IPS-15b (cell line): ENCODE data around the gene SCT.
"Not testable (repeated sequence)": the region's sequence is repeated elsewhere in the genome, so short reads cannot be mapped to it uniquely, and the experiment has no call there.

ENCODE experiments used
- H3K27me3 ChIP-seq: one replicate; pipeline ENCODE4 v1.6.1; 2013; ENCODE audit warnings: low read length; ENCODE audit not compliant: control insufficient read depth, insufficient read depth
- H3K36me3 ChIP-seq: one replicate; pipeline ENCODE4 v1.6.1; 2013; ENCODE audit warnings: low read length; ENCODE audit not compliant: control insufficient read depth, insufficient read depth
- H3K4me1 ChIP-seq: one replicate; pipeline ENCODE4 v1.6.1; 2013; ENCODE audit warnings: mild to moderate bottlenecking, low read length; ENCODE audit not compliant: control insufficient read depth, insufficient read depth
- H3K4me3 ChIP-seq: one replicate; pipeline ENCODE4 v1.5.1; 2013; ENCODE audit warnings: low read depth, low read length
- H3K9ac ChIP-seq: one replicate; pipeline ENCODE4 v1.6.1; 2013; ENCODE audit warnings: low read depth, mild to moderate bottlenecking, low read length
- H3K9me3 ChIP-seq: one replicate; pipeline ENCODE4 v1.6.1; 2013; ENCODE audit warnings: mild to moderate bottlenecking, low read length; ENCODE audit not compliant: control insufficient read depth, insufficient read depth

SCT gene

DNA sequence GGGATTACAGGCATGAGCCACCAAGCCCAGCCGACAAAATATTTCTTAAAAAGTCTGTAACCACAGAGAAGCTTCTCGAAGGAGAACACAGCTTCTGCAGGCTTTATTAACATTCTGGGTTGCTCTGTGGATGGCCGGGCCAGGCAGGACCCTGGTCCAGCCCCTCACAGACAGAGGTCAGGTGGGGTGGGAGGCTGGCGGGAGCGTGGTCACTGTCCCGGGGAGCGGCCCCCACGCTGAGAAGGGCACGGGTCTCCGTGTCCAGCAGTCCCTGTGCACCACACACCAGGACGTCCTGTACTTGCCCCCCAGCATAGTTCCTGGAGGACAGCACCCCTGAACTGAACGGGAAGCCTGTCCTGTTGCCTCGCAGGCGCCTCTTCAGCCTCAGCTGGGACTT lies 29.4 kb upstream of the SCT start:
- no peaks in the 10 kb centered on the region for H3K9me3 ChIP-seq
- no peak overlapping the region for H3K9ac ChIP-seq
- no peak overlapping the region for H3K4me3 ChIP-seq
- H3K36me3 ChIP-seq = peaks cover 13% of the 10 kb centered on the region
- H3K27me3 ChIP-seq = no peaks in the 10 kb centered on the region
- H3K4me1 ChIP-seq = no peaks in the 10 kb centered on the region

DNA sequence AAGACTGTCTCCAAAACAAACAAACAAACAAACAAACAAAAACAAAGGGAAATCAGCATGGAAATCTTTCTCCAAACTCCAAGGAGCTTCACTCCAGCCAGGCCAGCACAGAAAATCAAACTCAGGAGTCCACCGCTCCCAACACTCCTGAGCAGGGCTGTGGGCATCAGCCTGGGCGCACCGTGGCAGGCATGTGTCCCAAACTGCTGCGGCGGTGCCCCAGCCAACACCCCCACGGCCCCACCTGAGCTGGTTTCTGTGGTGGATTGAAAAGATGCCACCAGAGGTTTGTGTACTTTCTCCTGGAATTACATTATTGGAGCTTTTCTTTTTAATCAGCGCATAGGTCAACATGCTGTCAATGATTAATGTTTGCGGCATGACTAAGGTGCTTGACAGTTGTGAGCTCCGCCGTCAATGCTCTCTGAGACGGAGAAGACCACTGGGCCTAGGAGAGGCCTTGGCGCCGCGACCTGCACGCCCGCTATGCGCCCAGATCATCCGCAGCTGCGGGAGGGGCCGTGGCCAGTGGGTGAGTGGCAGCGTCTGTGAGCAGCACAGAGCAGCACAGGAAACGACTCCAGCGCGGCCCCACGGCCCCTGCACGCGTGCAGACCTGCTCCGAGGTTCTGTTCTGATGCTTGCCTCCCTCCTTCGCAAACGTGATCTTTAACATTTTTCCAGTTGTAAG lies 28.2 kb upstream of the SCT start:
- no peak overlapping the region for H3K4me3 ChIP-seq
- no peaks in the 10 kb centered on the region for H3K4me1 ChIP-seq
- no peaks in the 10 kb centered on the region for H3K9me3 ChIP-seq
- no peaks in the 10 kb centered on the region for H3K27me3 ChIP-seq
- H3K36me3 ChIP-seq = peaks cover 13% of the 10 kb centered on the region
- no peak overlapping the region for H3K9ac ChIP-seq

DNA sequence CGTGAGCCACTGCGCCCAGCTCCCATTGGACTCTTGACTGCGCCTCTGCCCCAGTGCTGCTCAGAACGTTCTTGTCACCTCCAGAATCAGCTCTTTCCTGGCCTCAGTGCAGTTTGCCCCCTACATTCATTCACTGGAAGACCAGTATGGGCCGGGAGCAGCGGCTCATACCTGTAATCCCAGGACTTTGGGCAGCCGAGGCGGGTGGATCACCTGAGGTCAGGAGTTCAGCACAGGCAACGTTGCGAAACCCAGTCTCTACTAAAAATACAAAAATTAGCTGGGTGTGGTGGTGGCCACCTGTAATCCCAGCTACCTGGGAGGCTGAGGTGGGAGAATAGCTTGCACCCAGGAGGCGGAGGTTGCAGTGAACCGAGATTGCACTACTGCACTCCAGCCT lies 27.5 kb upstream of the SCT start:
- H3K36me3 ChIP-seq, H3K4me3 ChIP-seq, H3K27me3 ChIP-seq, H3K9me3 ChIP-seq, H3K9ac ChIP-seq, H3K4me1 ChIP-seq: not testable (repeated sequence)

DNA sequence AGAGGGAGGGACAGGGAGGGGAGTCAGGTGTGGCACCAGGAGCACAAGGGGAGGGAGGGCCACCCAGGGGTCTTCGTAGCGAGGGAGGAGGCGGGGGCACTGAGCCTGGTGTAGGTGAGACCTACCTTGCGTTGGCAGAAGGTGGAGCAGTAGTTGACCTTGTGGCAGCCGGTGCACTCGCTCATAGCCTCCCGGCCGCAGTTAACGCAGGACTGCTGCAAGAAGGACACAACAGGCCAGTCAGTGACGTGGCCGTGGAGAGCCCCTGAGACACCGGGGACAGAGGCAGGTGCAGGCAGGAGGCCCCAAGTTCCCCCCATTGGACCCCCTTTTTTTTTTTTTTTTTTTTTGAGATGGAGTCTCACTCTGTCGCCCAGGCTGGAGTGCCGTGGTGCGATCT lies 26.9 kb upstream of the SCT start:
- Histone ChIP-seq H3K9me3 (no peaks in the 10 kb centered on the region), H3K27me3 (no peaks in the 10 kb centered on the region), H3K36me3 (peaks cover 7% of the 10 kb centered on the region)

DNA sequence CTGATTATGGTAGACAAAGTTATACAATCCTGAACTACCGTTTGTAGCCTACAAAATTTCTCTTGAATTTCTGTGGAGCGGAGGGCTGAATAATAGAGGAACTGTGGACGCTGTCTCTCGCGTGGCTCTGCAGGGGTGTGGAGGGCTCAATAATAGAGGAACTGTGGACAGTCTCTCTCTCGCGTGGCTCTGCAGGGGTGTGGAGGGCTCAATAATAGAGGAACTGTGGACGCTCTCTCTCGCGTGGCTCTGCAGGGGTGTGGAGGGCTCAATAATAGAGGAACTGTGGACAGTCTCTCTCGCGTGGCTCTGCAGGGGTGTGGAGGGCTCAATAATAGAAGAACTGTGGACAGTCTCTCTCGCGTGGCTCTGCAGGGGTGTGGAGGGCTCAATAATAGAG lies 26.2 kb upstream of the SCT start:
- H3K4me3 ChIP-seq, H3K36me3 ChIP-seq, H3K9ac ChIP-seq: not testable (repeated sequence)

More for the DNA sequence above, 26.9 kb upstream of the SCT start:
- H3K4me1 ChIP-seq = no peaks in the 10 kb centered on the region
- no peak overlapping the region for H3K9ac ChIP-seq
- no peak overlapping the region for H3K4me3 ChIP-seq

DNA sequence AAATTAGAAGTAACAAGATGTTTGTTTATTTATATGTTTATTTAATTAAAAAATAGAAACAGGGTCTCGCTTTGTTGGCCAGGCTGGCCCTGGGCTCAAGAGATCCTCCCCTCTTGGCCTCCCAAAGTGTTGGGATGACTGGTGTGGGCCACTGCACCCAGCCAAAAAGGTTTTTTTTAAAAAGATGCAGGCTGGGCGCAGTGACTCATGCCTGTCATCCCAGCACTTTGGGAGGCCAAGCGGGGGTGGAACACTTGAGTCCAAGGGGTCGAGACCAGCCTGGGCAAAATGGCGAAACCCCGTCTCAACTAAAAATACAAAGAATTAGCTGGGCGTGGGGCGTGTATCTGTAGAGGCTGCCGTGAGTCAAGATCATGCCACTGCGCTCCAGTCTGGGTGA lies 23.5 kb upstream of the SCT start:
- H3K9ac ChIP-seq = no peak overlapping the region
- peaks cover 5% of the 10 kb centered on the region for H3K36me3 ChIP-seq
- no peaks in the 10 kb centered on the region for H3K9me3 ChIP-seq

More for the DNA sequence above, 26.2 kb upstream of the SCT start:
- not testable (repeated sequence) for H3K27me3 ChIP-seq, H3K4me1 ChIP-seq, H3K9me3 ChIP-seq

DNA sequence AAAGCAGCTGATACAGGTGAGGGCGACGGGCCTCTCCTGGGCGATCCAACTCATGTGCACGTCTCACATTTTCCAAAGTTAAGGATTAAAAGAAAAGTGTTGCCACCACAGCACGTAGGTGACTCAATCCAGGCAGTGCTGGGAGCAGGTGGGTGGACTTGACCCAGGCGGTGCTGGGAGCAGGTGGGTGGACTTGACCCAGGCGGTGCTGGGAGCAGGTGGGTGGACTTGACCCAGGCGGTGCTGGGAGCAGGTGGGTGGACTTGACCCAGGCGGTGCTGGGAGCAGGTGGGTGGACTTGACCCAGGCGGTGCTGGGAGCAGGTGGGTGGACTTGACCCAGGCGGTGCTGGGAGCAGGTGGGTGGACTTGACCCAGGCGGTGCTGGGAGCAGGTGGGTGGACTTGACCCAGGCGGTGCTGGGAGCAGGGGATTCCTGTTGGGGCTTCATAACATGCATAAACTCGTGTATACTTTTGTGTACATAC lies 20.7 kb upstream of the SCT start:
- not testable (repeated sequence) for H3K36me3 ChIP-seq, H3K4me3 ChIP-seq, H3K9me3 ChIP-seq, H3K27me3 ChIP-seq, H3K9ac ChIP-seq, H3K4me1 ChIP-seq

More for the DNA sequence above, 23.5 kb upstream of the SCT start:
- Histone ChIP-seq H3K27me3 (no peaks in the 10 kb centered on the region), H3K4me3 (no peak overlapping the region), H3K4me1 (no peaks in the 10 kb centered on the region)

DNA sequence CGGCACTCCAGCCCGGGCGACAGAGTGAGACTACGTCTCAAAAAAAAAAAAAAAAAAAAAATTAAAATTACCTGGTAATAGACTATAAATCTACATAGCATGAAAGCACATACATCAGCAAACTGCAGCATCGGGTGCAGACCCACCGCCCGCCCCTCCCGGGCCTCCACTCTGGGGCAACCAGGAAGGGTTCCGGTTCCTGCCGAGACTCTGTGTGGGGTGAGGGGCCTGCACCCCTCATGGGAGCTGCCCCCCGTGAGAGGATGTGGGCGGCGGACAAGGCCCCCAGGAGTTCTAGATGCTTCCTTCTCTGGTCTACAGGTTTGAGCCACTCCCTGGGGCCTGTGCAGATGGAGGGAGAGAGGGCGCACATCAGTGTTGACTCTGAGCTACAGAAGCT lies 19.2 kb upstream of the SCT start:
- Histone ChIP-seq H3K4me1 (no peaks in the 10 kb centered on the region), H3K27me3 (no peaks in the 10 kb centered on the region), H3K36me3 (peaks cover 13% of the 10 kb centered on the region), H3K9ac (no peak overlapping the region), H3K9me3 (no peaks in the 10 kb centered on the region), H3K4me3 (no peak overlapping the region)

DNA sequence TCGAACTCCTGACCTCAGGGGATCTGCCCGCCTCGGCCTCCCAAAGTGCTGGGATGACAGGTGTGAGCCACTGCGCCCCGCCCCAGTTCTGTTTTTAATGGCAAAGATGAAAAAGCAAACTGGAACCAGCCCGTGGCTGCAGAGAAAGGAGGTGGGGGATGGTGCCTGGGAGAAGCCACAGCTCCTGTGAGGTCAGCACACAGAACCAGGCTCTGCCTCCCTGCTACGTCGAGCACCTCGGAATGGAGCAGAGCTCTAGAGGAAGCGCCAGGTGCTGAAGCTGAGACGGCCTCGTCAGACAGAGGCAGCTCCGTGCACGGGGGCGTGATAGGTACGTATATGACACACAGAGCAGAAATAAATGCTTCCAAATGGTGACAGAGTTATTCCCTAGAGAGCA lies 18.6 kb upstream of the SCT start:
- Histone ChIP-seq H3K36me3 (peaks cover 13% of the 10 kb centered on the region), H3K4me1 (no peaks in the 10 kb centered on the region), H3K9me3 (no peaks in the 10 kb centered on the region), H3K27me3 (no peaks in the 10 kb centered on the region), H3K9ac (no peak overlapping the region), H3K4me3 (no peak overlapping the region)

DNA sequence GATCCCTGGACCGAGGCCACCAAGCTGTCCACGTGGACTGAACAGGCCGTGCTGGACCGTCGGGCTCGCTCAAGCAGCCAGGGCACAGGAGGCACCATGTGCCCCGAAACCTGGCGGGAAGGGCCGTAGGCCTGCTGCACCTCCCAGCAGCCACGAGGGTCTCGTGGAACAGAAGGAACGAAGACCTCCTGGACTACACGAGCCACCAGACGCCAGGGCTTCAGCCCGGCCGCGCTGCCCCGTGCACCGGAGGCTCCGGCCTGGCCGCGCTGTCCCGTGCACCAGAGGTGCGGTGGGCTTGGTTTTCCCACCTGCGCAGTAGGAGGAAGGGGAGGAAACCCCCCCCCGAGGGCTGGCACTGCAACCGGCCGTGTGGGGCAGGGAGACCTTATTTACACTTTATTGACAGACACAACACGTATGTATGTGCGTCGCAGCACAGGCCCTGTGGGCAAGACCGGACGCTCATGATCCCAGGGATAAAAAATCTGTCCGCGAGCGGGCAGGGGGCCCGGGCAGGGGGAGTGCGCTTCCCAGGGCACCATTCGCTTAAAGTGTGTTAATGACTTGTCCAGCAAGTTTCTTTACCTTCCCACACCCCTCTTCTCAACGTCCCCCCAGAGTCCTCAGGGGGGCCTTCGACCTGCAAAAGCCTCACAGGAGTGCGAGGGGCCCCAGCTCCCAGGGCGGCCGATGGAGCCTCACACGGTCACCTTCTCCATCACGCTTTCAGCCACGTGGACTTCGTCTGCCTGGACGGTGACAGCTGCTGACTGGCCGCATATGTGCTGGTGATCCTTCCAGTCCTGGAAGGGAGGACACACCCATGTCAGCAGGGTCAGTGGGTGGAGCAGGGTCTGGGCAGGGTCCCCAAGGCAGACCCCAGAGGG lies 17.1 kb upstream of the SCT start:
- H3K36me3 ChIP-seq = peaks cover 13% of the 10 kb centered on the region
- H3K4me1 ChIP-seq = no peaks in the 10 kb centered on the region
- no peak overlapping the region for H3K4me3 ChIP-seq
- H3K9me3 ChIP-seq = no peaks in the 10 kb centered on the region
- H3K27me3 ChIP-seq = no peaks in the 10 kb centered on the region
- no peak overlapping the region for H3K9ac ChIP-seq

DNA sequence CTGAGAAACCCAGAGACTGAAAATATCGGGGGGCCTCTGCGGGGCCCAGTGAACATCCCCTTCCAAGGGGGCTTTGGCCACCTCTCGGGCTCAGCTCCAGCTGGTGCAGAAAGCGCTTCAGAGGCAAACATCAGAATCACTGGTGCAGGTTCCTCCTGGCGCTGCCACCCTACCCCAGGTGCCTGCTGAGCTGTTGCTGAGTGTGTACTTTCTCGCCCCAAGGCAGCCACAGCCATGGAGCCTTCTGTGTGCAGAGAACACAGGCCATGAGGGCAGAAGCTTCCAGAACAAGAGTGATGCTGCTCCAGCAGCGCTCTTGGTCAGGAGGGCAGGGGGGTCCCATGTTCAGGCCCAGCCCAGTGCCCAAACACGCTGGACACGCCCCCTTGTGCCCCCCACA lies 16.4 kb upstream of the SCT start:
- Histone ChIP-seq H3K9me3 (no peaks in the 10 kb centered on the region), H3K9ac (no peak overlapping the region), H3K36me3 (peaks cover 13% of the 10 kb centered on the region)

DNA sequence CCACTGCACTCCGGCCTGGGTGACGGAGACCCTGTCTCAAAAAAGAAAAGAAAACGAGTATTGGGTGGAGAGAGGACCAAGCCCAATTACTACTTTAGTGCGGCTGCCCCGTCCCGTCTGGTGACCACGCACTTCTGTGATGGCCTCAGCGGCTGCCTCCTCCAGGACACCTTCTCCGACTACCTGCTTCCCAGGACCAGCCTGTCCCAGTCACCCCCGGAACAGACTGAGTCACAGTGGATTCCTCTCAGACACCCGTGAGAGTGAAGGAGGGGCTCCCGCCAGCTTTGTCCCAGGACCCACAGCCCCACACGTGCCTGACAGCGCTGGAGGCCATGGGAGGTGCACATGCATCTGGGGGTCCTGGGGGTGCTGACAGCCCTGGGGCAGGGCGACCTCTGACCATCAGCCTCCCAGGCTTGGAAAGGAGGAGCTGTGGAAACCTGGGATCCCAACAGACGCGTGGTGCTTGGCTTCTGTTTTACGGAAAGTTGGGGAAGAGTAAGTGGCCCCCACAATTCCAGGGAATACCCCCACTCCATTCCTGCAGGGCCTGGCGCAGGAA lies 14.9 kb upstream of the SCT start:
- H3K9me3 ChIP-seq = no peaks in the 10 kb centered on the region
- no peak overlapping the region for H3K4me3 ChIP-seq
- peaks cover 13% of the 10 kb centered on the region for H3K36me3 ChIP-seq
- H3K9ac ChIP-seq = no peak overlapping the region
- peaks cover 11% of the 10 kb centered on the region for H3K27me3 ChIP-seq
- peaks cover 3% of the 10 kb centered on the region for H3K4me1 ChIP-seq

More for the DNA sequence above, 16.4 kb upstream of the SCT start:
- Histone ChIP-seq H3K4me3 (no peak overlapping the region), H3K4me1 (no peaks in the 10 kb centered on the region), H3K27me3 (no peaks in the 10 kb centered on the region)
